NCI-H1436 (cell line): ENCODE results near the gene FGA.
"Not testable (repeated sequence)": the region's sequence is repeated elsewhere in the genome, so short reads cannot be mapped to it uniquely, and the experiment has no call there.

Source experiments
- DNase-seq: peaks from one replicate; lab custom pipeline; 2025; lab: John Stamatoyannopoulos, UW

Gene FGA

DNA sequence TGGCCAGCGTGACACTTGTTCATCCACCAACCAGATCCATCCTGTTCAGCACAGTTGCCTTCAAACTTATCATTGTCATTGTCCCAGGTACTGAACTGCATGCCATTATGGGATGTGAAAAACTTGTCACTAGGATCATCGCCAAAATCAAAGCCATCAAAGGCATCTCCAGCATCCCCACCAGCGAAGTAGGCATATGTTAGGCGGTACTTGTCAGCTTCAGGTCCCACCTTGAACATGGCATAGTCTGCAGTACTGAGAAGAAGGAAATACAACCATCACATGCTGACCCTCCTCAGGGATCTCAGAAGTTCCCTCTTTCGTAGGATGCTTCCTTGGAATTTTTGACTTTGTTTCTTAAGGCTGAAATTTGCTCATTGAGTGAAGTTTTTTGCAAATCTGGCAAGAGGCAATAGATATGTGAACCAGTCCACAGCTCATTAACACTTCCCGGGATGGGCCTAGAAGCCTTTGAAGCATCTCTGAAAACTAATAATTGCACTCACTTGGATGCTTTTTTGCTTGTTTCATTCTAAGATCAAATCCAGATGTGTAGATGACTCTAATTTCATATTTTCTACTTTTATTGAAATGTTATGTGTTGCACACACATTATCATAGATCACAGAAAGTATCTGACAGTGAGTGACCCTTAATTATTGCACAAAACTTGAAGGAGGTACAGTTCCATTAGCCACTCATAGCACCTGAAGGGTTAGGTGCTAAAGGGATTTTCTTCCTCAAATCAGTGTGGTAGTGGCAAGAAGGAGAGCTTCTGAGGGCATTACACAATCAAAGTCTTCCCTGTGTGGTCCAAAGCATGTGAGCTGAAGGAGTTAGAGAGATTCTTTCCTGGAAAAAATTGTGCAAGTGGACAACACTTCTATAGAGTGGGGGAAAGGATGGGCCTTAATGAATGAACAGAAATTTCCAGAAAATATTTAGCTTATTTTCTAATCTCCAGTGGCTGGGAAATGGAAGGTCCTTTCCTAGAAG lies 16.5 kb upstream of the FGA start:
- no peak for DNase-seq

DNA sequence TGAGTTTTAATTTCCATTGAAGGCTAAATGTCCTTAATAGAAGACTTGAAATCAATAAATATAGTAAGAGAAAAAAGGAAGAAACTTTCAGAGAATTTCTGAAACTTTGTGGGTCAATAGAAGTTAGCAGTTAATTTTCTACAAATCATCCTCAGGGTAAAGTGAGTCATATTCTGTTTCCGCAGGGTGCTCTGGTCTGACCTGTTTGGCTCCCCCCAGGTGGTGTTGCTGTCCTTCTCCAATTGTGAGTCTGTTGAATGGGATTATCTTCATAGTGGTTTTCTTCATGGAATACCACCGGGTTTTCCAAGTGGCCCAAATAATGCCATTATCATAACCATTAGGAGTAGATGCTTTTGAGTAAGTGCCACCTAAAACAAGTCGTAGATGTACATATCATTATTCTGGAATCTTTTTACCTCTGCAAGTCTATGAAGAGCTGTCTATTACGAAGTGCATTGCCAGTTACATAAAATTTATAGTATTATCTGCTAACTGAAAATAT lies 14.2 kb upstream of the FGA start:
- DNase-seq, result no peak

DNA sequence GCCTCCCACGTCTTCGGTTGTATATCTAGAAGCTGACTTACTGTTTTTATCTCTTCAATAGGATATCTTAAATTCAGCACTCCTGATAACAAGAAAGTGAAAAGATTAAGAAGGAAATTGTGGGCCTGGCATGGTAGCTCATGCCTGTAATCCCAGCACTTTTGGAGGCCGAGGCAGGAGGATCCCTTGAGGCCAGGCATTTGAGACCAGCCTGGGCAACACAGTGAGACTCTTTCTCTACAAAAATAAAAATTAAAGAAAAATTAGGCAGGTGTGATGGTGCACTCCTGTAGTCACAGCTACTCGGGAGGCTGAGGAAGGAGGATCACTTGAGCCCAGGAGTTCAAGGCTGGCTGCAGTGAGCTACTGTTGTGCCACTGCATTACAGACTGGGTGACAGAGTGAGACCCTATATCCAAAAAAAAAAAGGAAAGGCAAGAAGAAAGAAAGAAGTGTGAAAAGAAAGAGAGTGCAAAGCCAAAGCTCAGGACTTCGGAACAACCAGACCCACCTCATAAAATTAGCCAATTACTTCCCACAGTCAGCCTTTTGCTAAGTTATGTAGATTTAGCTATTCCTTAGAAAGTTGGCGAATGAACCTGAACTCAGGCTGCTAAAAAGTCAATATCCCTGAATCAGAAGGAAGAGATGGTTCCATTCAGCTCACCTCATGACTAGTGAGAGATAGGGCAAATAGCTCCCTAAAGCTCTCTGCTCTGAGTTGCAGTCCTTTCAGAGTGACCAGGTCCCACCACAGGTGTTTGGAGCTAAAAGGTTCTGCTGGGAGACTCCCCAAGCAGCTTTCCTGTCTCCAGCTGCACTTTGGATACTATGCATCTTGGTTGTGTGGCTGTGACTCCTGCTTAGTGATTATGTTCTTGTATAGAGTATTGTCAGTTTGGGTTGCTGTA lies 12.7 kb upstream of the FGA start:
- no peak for DNase-seq

DNA sequence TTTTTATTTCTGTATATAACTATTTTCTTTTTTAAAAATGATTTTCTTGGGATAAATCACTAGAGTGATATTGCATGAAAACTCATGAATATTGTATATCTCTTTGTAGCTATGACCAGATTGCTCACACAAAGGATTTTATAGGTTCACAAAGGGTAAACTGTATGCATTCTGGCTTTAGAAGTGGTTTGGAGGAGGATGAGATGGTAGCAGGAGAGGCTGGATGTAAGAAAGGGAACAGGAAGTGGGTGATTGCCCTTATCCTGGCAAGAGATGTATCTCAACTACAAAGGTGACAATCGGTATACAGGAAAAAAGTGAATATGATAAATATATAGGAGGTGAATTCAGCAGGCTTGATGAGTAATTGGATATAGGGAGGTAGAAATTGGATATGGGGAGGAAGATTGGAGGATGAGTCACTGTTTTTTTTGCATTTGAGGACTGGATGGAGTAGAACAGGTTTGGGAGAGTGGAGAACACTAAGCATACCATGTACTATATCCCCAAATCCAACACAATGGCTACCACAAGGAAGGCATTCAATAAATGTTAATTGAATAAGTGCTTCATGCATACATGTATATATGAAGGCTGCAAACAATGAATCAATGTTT lies 12.0 kb upstream of the FGA start:
- DNase-seq, result no peak

DNA sequence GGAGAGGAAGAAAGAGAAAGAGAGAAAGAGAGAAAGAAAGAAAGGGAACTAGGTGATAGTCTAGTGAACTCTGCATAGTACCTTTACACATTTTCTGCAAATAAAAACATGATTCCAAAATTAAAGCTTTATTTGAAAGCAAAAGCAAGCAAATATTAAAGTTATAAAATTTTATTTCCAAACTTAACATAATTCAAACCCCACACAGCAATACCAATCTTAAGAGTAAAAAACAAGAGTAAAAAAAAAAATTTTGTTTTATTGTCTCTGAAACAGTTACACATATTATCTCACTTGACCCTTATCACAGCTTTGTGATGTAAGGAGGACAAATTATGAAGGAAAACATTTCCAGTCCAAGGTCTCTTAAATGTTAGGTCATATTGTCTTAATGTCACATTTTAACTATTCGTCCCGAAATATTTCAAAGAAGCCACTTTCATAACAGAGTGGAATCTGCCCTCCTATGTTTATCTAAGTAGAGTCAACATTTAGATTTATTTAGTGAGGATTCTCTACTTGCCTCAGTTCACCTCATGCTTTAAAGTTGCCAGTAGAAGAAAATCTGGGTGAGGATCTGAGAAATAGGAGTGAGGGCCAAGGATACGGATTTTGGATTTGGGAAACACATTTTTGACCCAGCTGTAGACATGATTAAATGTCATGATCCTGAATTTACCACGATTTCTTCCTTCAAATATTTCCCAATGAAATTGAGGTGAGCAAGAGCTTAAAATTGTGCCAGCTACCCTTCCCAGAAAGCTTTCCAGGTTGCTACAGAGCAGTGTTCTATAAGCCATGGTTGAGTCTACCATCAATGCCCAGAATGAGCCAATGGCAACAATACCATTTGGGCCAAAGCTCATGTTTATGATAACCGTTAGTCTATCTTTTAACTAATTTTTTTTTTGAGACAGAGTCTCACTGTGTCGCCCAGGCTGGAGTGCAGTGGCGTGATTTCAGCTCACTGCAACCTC lies 7.5 kb upstream of the FGA start:
- DNase-seq, result no peak

DNA sequence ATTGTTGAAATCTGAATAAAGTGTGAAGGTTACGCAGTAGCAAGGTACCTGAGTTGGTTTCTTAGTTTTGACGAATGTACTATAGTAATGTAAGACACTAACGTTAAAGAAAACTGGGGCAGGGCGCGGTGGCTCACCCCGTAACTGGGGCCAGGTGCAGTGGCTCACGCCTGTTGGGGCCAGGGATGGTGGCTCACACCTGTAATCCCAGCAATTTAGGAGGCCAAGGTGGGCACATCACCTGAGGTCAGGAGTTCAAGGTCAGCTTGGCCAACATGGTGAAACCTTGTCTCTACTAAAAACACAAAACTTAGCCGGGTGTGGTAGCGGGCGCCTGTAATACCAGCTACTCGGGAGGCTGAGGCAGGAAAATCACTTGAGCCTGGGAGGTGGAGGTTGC lies 6.7 kb upstream of the FGA start:
- DNase-seq, result not testable (repeated sequence)

DNA sequence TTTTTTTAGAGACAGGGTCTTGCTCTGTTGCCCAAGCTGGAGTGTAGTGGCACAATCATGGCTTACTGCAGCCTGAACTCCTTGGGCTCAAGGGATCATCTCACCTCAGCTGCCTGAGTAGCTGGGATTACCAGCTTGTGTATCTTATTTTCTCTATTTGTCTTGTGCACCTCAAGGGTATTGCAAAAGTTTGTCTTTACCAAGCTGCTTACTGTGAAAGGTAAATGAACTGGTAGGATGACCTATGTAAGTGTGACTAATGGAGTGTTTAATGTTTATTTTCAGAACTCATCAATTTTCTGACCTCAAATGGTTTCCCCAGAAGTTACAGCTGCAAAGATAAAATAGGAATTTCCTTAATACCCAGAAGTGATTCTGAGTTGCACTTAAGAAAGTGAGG lies 5.3 kb upstream of the FGA start:
- DNase-seq, result no peak

DNA sequence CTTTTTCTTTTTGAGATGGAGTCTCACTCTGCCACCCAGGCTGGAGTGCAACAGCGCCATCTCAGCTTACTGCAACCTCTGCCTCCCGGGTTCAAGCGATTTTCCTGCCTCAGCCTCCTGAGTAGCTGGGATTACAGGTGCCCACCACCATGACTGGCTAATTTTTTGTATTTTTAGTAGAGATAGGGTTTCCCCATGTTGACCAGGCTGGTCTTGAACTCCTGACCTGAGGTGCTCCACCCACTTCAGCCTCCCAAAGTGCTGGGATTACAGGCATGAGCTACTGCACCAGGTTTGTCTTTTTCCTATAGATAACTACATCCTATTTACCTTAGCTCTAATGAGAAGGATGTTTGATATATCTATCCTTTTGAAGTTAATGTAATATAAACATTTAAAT lies 3.8 kb upstream of the FGA start:
- DNase-seq, result not testable (repeated sequence)

DNA sequence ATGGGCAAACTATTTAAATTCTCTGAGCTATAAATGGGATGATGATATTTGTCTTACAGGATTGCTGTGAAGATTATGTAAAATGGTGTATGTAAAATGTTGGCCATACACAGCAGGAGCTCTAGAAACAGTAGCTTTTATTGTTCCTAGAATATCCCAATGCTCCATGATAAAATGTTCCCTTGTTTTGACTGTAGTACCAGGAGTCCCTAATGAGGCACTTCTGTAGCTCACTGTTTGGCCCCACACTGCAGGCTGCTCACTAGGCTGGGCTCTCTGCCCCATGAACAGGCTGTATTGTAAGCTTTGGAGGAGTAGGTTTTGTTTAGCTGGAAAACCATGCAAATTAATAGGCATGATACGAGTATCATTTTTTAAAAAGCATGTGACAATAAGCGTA lies 3.3 kb upstream of the FGA start:
- no peak for DNase-seq

DNA sequence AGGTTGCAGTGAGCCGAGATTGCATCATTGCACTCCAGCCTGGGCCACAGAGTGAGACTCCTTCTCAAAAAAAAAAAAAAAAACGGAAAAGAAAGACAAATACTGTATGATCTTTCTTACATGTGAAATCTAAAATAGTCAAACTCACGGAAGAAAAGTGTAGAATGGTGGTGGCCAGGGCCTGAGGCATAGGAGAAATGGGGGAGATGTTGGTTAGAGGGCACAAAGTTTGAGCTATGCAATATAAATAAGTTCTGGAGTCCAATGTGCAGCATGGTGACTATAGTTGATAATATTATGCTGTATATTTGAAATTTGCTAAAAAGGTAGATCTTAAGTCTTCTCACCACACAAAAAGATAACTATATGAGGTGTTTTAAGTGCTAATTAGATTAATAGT lies 1.3 kb upstream of the FGA start:
- DNase-seq, result no peak

DNA sequence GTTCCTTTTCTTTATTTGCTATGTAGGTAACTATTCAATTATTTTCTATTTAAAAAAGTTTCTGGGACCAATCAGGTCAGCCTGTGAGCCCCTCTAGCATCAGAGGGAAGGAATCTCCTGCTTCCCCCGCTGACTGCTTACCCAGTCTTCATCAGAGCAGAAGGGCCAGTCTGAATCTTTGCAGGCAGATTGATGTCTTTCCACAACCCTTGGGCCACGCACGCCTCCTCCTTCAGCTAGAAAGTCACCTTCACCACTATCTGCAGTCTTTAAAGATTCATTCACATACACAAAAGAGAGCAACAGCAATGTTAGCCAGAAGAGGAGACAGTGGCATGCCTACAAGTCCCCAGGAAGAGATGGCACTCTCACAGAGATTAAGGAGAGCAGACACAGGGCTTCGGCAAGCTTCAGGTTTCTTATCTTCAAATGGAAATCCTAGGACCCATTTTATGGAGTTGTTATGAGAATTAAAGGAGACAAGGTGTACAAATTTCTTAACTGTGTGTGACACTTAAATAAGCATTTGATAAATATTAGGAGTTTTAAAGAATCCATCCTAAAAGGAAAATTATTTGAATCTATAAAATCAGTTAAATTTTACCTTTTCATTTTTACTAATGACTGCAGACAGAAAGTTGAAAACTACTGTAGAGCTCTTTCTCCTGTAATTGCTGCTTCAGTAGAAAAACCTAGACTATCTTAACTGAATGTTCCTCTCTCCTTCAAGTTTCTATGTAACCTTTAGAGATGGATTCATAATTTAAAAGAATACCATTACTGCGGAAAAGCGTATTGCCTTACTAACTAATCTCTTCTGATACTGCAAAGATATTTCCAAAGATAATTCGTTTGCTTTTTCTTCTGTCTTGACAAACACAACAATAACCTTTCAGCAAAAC lies 995 bp downstream of the FGA start:
- DNase-seq, result no peak

DNA sequence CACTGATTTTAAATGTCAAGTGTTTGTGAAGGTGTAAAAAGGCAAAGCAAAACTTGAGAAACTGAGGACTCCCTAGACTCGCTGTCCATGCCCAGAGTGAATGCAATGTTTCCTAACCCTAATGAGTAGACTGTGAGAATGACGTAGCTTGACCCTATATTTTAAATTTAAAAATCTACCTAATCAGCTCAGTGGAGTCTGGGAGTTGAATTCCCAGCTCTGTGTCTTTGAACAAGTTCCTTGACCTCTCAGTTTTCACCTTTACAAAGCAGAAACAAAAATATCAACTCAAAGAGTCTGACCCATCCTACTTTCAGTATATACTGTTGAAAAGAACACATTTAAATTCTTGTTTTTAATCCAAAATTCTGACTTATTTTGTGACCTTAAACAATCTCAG lies 2.3 kb downstream of the FGA start:
- DNase-seq, result no peak

DNA sequence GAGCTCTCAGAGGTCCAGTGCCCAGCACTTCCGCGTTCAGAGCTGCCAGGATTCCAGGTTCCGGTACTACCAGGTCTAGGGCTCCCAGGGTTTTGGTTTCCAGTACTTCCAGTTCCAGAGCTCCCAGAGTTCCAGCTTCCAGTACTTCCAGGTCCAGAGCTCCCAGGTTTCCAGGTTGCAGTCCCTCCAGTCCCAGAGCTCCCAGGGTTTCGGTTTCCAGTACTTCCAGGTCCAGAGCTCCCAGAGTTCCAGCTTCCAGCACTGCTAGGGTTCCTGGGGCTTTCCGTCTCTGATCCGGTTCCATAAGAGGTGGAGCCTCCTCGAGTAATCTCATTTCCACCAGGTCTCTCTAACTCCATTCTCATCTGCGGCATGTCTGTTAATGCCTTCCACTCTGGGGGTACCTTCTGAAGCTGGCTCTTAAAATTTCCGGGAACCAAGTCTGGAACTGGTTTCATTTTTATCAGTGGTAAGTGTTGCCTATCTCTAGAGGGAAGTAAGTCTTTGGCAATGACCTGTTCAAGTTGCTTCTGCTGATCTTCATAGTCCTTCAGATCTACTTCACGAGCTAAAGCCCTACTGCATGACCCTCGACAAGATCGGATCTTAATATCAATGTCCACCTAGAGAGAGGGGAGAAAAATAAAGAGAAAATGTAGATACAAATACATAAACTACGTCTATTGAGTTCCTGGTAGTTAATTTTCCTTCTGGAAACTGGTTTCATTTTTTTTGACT lies 4.1 kb downstream of the FGA start:
- DNase-seq, result no peak

DNA sequence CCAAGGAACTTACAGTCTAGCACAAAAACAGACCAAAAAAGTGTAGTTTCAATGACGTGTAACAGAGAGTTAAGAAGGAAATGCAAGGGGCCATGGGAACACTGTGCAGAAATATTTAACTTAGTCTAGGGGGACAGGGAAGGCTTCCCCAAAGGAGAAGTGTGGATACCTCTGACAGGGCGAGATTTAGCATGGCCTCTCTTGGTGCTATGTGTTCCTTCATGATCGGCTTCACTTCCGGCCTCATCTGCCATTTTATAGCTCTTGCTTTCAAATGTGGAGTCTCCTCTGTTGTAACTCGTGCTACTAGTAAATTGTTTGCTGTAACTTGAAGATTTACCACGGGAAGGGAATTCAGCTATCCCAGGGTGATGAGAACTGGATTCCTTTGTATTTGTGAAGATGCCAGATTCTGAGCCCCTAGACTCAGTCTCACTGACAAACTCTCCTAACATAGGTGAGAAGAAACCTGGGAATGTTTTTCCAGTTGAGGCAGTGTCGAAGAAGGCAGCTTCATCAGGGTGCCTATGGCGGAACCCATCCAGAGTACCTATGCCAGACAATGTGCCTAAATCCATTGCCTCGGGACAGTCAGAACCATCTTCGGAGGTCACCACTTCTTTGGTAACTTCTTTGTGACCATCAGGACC lies 5.0 kb downstream of the FGA start:
- DNase-seq, result no peak

DNA sequence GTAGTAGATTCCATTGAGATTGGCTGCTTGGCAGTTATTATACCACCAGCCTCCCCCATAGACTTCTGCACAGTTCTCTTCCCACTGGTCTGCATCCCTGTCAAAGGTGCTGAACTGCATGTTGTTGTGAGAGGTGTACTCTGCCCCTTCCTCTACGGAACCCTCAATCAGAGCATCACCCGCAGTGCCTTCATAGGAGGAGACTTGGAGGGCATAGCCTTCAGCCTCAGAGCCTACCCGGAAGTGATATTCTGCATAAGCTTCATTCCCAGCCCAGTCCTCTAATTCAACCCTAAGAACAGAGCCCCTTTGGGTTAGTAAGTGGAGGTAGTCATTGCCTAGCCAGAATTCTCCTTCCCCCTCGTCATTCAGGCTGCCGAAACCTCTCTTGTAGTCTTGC lies 6.3 kb downstream of the FGA start:
- DNase-seq, result no peak

DNA sequence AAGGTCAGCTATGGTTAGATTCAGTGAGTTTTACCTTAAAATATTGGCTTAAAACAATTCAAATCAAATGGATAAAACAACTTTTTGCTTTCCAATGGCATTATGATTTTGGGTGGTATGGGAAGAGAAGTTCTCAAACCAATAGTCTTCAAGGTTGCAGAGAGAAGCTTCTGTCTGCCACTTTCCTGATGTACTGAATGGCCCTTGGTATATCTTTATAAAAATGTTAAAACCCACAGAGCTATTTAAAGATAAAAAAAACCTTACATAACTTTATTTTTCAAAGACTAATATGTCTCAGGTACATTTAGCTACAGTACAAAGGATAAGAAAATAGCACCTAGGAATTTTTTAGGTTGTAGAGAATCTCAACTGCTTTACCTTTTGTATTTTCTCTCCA lies 6.9 kb downstream of the FGA start:
- DNase-seq, result no peak

DNA sequence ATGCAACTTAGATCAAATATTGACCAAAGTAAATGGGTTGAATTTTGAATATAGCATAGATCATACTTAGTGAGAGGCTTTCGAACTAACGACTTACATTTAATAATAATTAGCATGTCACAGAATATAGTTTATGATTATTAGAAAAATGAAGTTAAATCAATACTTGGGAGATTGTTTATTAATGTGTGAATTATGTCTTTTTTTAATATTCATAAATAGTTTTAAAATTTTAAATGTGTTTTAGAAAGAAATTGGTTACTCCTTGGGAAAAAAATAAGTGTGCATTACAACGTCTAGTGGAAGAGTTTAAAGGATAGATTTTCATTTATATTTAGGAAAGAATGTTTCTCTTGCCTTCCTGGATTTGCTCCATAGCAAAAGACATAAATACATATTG lies 7.3 kb downstream of the FGA start:
- no peak for DNase-seq

DNA sequence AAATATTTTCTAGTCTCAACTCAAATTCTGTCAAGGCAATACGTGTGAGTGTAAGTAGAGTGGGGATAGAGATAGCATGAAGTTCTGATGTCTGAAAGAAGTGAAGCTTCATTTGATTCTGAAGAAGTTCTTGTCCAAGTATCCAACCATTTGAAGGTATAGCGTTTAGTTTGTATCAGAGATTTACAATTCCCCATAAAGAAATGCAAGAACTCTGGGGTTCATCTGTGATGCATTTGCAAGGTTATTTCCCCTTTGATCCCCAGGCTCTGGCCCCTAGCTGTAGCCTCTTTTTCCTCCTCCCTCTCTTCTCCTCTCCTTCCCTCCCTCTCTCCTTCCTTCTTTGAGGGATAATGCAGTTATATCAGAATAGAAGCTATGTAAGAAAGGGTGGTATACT lies 7.8 kb downstream of the FGA start:
- no peak for DNase-seq

DNA sequence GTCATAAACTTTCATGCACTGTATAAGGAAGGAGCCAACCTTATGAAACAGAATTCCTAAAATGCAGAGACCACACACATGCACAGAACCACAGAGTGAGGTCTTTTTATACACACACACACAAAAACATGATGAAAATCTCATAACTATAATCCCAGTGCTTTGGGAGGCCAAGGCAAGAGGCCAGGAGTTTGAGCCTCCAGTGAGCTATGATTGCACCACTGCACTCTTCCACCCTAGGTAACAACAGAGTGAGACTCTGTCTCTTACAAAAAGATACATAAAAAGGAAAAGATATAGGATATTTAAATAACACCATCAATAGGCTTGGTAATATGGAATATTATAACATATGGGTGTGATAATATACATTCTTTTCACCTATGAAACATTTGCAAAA lies 10.6 kb downstream of the FGA start:
- no peak for DNase-seq
